CD4-positive, alpha-beta T cell (primary cell): ENCODE results near the gene UNC119. TPM values are rescaled to one million over a fixed set of nuclear protein-coding genes. Genes with fewer than 3 reads are reported as not detected.

Experiments used
- ATAC-seq: fragments of 200-7000 bp; cut with Tn5 transposase; one replicate; pipeline ENCODE4 v1.10.0; 2022; ENCODE audit warnings: mild to moderate bottlenecking; ENCODE audit not compliant: poor library complexity
- CTCF ChIA-PET: fragments of 350-600 bp; sonication (Branson Sonifier 250); formaldehyde crosslinking; loops from one replicate; lab custom pipeline; 2021; ENCODE audit warnings: antibody characterized with exemption, inconsistent platforms; lab: Charles Lee
- POLR2A ChIA-PET: fragments of 350-600 bp; sonication (Branson Sonifier 250); formaldehyde crosslinking; loops from one replicate; lab custom pipeline; 2021; ENCODE audit warnings: antibody characterized with exemption, inconsistent platforms; lab: Charles Lee
- DNase-seq, 14 experiments: peaks; one replicate each; pipeline ENCODE4 v3.0.0-alpha.2; 2013 to 2020; ENCODE audit warnings: mixed read lengths in 2 of 14
- H3K27ac ChIP-seq, 2 donors: one replicate each; pipeline versions ENCODE4 v1.5.1 to v1.7.0; 2013; ENCODE audit warnings: low read length in 2 of 2, low read depth in 1 of 2, mild to moderate bottlenecking in 1 of 2
- H3K27me3 ChIP-seq, 2 experiments: 1 replicate in 1 of 2; 2 replicates in 1 of 2; pipeline versions ENCODE4 v1.6.1 to v1.7.0; 2013; ENCODE audit warnings: low read length in 2 of 2, control low read depth in 1 of 2, mild to moderate bottlenecking in 1 of 2, moderate library complexity in 1 of 2; ENCODE audit not compliant: insufficient read depth in 2 of 2, control insufficient read depth in 1 of 2
- H3K36me3 ChIP-seq: one replicate; pipeline ENCODE4 v1.6.1; 2013; ENCODE audit warnings: low read length, control low read depth; ENCODE audit not compliant: insufficient read depth
- H3K4me1 ChIP-seq: one replicate; pipeline ENCODE4 v1.6.1; 2013; ENCODE audit warnings: low read length, control low read depth; ENCODE audit not compliant: insufficient read depth
- H3K4me3 ChIP-seq: one replicate; pipeline ENCODE4 v1.5.1; 2013; ENCODE audit warnings: mild to moderate bottlenecking, low read length, moderate library complexity
- H3K9me3 ChIP-seq, 2 experiments: 1 replicate in 1 of 2; 2 replicates in 1 of 2; pipeline versions ENCODE4 v1.6.1 to v1.7.0; 2013; ENCODE audit warnings: low read length in 2 of 2, mild to moderate bottlenecking in 2 of 2, control low read depth in 1 of 2, moderate library complexity in 1 of 2; ENCODE audit not compliant: control insufficient read depth in 1 of 2, insufficient read depth in 1 of 2
- H3K27ac Mint-ChIP-seq: one replicate; pipeline ENCODE4 v1.8.0; 2020; ENCODE audit warnings: mixed read lengths
- H3K27me3 Mint-ChIP-seq: one replicate; pipeline ENCODE4 v1.8.0; 2021; ENCODE audit warnings: mixed read lengths
- H3K36me3 Mint-ChIP-seq: one replicate; pipeline ENCODE4 v1.8.0; 2021; ENCODE audit warnings: low read depth, mixed read lengths
- H3K4me1 Mint-ChIP-seq: one replicate; pipeline ENCODE4 v1.8.0; 2021; ENCODE audit warnings: low read depth, mixed read lengths
- H3K4me3 Mint-ChIP-seq: one replicate; pipeline ENCODE4 v1.8.0; 2020; ENCODE audit warnings: mild to moderate bottlenecking, mixed read lengths
- H3K9me3 Mint-ChIP-seq: one replicate; pipeline ENCODE4 v1.8.0; 2020; ENCODE audit warnings: mixed read lengths
- intact Hi-C, 2 experiments: fragments of 100-400 bp; cut with DNase I in 1 of 2; cut with micrococcal nuclease in 1 of 2; formaldehyde crosslinking; loops; one replicate each; pipeline versions ENCODE4 v1.15.1 to v1.9.0; 2023 to 2025; cut with DNase I, micrococcal nuclease
- total RNA-seq, 174 experiments: library from RNA in 2 of 174; stranded (reverse) in 2 of 174; gene quantifications; one replicate each; pipeline ENCODE4 v1.2.3 and lab custom pipeline; 2021 to 2026
- TF ChIP-seq, protein P1 (sequence below): fragments of 200-600 bp; IDR thresholded peaks from one replicate; pipeline ENCODE4 v1.8.0; 2022; ENCODE audit warnings: antibody characterized with exemption, mild to moderate bottlenecking

Gene UNC119
- total RNA-seq, 2 experiments from 2014 or later = 77.1 to 83.9 TPM

DNA sequence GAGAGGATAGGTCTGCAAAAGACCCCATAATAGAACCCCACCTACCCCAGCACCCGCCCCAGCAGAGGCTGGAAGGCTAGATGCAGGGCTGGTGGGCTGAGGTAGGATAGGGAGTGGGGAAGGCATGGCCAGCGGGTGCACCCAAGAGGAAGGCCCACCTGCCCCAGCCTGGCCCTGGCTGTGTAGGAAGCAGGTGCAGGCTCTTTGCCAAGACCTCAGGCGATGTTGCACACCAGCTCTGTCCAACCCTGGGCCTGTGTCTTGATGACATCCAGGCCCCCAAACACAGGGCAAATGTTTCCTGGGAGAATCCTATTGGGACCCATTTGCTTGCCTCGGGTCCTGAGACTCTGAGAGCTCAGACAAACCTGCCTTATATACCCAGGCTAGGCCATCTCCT lies 12.2 kb downstream of the UNC119 start:
- DNase-seq = no peak
- no peaks in the 10 kb centered on the region for H3K36me3 ChIP-seq
- H3K9me3 Mint-ChIP-seq = no peaks in the 10 kb centered on the region
- H3K9me3 ChIP-seq = no peaks in the 10 kb centered on the region
- POLR2A ChIA-PET = no interaction called here
- no peaks in the 10 kb centered on the region for H3K27me3 Mint-ChIP-seq
- H3K4me1 Mint-ChIP-seq = no peaks in the 10 kb centered on the region
- H3K4me3 Mint-ChIP-seq = no peak overlapping the region
- H3K27ac Mint-ChIP-seq = no peak overlapping the region
- TF ChIP-seq, protein P1, sequence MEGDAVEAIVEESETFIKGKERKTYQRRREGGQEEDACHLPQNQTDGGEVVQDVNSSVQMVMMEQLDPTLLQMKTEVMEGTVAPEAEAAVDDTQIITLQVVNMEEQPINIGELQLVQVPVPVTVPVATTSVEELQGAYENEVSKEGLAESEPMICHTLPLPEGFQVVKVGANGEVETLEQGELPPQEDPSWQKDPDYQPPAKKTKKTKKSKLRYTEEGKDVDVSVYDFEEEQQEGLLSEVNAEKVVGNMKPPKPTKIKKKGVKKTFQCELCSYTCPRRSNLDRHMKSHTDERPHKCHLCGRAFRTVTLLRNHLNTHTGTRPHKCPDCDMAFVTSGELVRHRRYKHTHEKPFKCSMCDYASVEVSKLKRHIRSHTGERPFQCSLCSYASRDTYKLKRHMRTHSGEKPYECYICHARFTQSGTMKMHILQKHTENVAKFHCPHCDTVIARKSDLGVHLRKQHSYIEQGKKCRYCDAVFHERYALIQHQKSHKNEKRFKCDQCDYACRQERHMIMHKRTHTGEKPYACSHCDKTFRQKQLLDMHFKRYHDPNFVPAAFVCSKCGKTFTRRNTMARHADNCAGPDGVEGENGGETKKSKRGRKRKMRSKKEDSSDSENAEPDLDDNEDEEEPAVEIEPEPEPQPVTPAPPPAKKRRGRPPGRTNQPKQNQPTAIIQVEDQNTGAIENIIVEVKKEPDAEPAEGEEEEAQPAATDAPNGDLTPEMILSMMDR = no peak
- CTCF ChIA-PET = interaction anchor here (1.4 kb wide), 1 partner anchor 46 kb away, joined by 3 read pairs; no protein-coding TSS in a partner anchor
- H3K27me3 ChIP-seq = no peaks in the 10 kb centered on the region
- H3K36me3 Mint-ChIP-seq = no peaks in the 10 kb centered on the region
- H3K4me1 ChIP-seq = no peaks in the 10 kb centered on the region
- no peak overlapping the region for H3K27ac ChIP-seq
- H3K4me3 ChIP-seq = no peak overlapping the region
- intact Hi-C loops = loop anchor here (1.0 to 10.0 kb wide), 4 partner anchors 45 to 733 kb away; no protein-coding TSS in a partner anchor
- ATAC-seq = no peak

DNA sequence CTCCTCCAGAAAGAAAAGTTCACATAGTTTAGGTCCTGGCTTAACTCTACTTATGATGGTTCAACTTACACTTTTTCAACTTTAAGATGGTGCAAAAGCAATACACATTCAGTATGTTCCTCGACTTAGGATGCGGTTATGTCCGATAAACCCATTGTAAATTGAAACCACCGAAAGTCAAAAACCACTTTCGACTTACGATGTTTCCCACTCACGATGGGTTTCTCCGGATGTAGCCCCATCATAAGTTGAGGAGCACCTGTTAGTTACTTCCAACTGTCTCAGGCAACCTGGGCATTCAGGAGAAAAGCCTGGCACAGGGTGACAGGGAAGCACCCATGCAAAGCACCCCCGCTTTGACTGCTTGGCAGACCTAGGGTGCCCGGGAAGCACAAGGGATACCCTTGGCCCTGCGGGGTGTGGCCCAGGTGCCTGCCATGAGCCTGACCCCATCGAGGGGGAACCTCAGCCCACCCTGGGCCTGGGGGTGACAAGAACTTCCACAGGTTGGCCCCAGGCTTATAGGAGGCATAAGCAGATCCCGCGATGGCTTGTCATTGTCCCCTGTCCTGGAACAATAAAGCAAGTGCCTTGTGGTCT lies 14.0 kb downstream of the UNC119 start:
- POLR2A ChIA-PET = no interaction called here
- Histone ChIP-seq H3K4me3 (no peak overlapping the region), H3K4me1 (no peaks in the 10 kb centered on the region), H3K27me3 (no peaks in the 10 kb centered on the region), H3K9me3 (no peaks in the 10 kb centered on the region), H3K27ac (no peak overlapping the region), H3K36me3 (no peaks in the 10 kb centered on the region)
- H3K4me3 Mint-ChIP-seq = no peak overlapping the region
- CTCF ChIA-PET = no interaction called here
- no peaks in the 10 kb centered on the region for H3K36me3 Mint-ChIP-seq
- TF ChIP-seq, protein P1 = no peak
- intact Hi-C loops = no loop called here
- ATAC-seq (no peak), DNase-seq (no peak)
- H3K27me3 Mint-ChIP-seq = no peaks in the 10 kb centered on the region
- no peaks in the 10 kb centered on the region for H3K9me3 Mint-ChIP-seq
- no peak overlapping the region for H3K27ac Mint-ChIP-seq
- no peaks in the 10 kb centered on the region for H3K4me1 Mint-ChIP-seq

DNA sequence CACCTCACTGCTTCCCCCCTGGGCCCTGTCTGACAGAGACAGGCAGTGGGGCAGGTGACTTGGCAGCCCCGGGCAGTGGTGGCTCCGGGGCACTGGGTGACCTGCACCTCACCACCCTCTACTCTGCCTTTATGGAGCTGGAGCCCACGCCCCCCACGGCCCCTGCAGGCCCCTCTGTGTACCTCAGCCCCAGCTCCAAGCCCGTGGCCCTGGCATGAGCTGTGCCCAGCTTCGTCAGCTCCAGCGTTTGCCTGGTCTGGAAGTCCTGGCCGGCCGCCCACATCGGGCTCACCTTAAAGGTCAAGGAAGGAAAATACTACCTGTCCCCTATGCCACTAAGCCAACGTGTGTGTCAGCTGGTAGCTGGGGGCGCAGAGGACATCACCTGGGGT lies 15.2 kb downstream of the UNC119 start:
- POLR2A ChIA-PET = no interaction called here
- Mint-ChIP-seq H3K4me1 (no peaks in the 10 kb centered on the region), H3K36me3 (no peaks in the 10 kb centered on the region), H3K9me3 (no peaks in the 10 kb centered on the region), H3K27ac (no peak overlapping the region), H3K4me3 (no peak overlapping the region), H3K27me3 (no peaks in the 10 kb centered on the region)
- H3K9me3 ChIP-seq = no peaks in the 10 kb centered on the region
- CTCF ChIA-PET = no interaction called here
- DNase-seq = no peak
- TF ChIP-seq, protein P1 = no peak
- H3K36me3 ChIP-seq = no peaks in the 10 kb centered on the region
- no peak overlapping the region for H3K4me3 ChIP-seq
- no peaks in the 10 kb centered on the region for H3K27me3 ChIP-seq
- no peaks in the 10 kb centered on the region for H3K4me1 ChIP-seq
- intact Hi-C loops = no loop called here
- no peak for ATAC-seq
- no peak overlapping the region for H3K27ac ChIP-seq
